Colonic mucosa (tissue), 4 donors: ENCODE results near the gene DHX35. TPM values are rescaled to one million over a fixed set of nuclear protein-coding genes. Genes with fewer than 3 reads are reported as not detected.
A peak's percentile ranks its signal among the peaks of the same experiment; 100 is the strongest.
"Not testable (repeated sequence)": the region's sequence is repeated elsewhere in the genome, so short reads cannot be mapped to it uniquely, and the experiment has no call there.

ENCODE experiments used
- DNase-seq: peaks from one replicate; pipeline ENCODE4 v3.0.0-alpha.2; 2020
- H3K27ac ChIP-seq: fragments of 200-600 bp; one replicate; pipeline ENCODE4 v1.8.0; 2021
- H3K27me3 ChIP-seq: fragments of 200-600 bp; one replicate; pipeline ENCODE4 v1.8.0; 2021
- H3K36me3 ChIP-seq: fragments of 200-600 bp; one replicate; pipeline ENCODE4 v1.8.0; 2021
- H3K4me1 ChIP-seq: fragments of 200-600 bp; one replicate; pipeline ENCODE4 v1.8.0; 2021; ENCODE audit warnings: mild to moderate bottlenecking
- H3K4me3 ChIP-seq: fragments of 200-600 bp; one replicate; pipeline ENCODE4 v1.8.0; 2021
- H3K9ac ChIP-seq, 2 donors: one replicate each; pipeline ENCODE4 v1.7.0; 2013; ENCODE audit warnings: control low read depth in 2 of 2, low read depth in 2 of 2, low read length in 2 of 2
- H3K9me3 ChIP-seq: fragments of 200-600 bp; one replicate; pipeline ENCODE4 v1.8.0; 2021
- CTCF ChIP-seq: fragments of 200-600 bp; IDR thresholded peaks from one replicate; pipeline ENCODE4 v1.8.0; 2022; ENCODE audit warnings: antibody characterized with exemption, mild to moderate bottlenecking
- intact Hi-C: fragments of 100-400 bp; cut with DNase I; formaldehyde crosslinking; loops from one replicate; pipeline ENCODE4 v1.14.1; 2022
- total RNA-seq, 2 donors: library from RNA; stranded (reverse); fragmentation: NEBNext Ultra II Directional in 1 of 2; extraction: Animal tissue kit (Norgen Biotek cat#: 25700) in 1 of 2; gene quantifications; one replicate each; pipeline ENCODE4 v1.2.1, GENCODE V29; 2021
- donor health status: healthy.
- donor health status: DM: no; HTN: no; CAD: no.
- donor health status: DM: no; HTN: no; CAD: no.

The DHX35 gene
- total RNA-seq, 2 donors from 2014 or later: 16.3 to 16.9 TPM

- no peaks in the 10 kb centered on the region for H3K27me3 ChIP-seq
- TF ChIP-seq CTCF: no peak
- H3K4me1 ChIP-seq: no peaks in the 10 kb centered on the region
- H3K9me3 ChIP-seq: no peaks in the 10 kb centered on the region
- H3K4me3 ChIP-seq: no peak overlapping the region
- intact Hi-C loops: no loop called here
- DNase-seq: no peak
- no peaks in the 10 kb centered on the region for H3K36me3 ChIP-seq
- no peak overlapping the region for H3K27ac ChIP-seq
- H3K9ac ChIP-seq: no peak overlapping the region
Observed at GRCh38 chr20:38995536-38996044, 33.4 kb downstream of the DHX35 start.

GRCh38 chr20:38996866-38997265 is 34.7 kb downstream of the DHX35 start:
- H3K36me3 ChIP-seq, intact Hi-C loops, H3K4me3 ChIP-seq, H3K27me3 ChIP-seq, H3K9me3 ChIP-seq, DNase-seq, H3K4me1 ChIP-seq, H3K9ac ChIP-seq, H3K27ac ChIP-seq: not testable (repeated sequence)

GRCh38 chr20:38997622-38998021 is 35.5 kb downstream of the DHX35 start:
- Histone ChIP-seq H3K4me3 (no peak overlapping the region), H3K9ac (no peak overlapping the region), H3K9me3 (no peaks in the 10 kb centered on the region), H3K27ac (no peak overlapping the region), H3K4me1 (no peaks in the 10 kb centered on the region), H3K27me3 (no peaks in the 10 kb centered on the region), H3K36me3 (no peaks in the 10 kb centered on the region)
- TF ChIP-seq CTCF: no peak
- DNase-seq: no peak
- intact Hi-C loops: no loop called here

- DNase-seq: no peak
- H3K4me1 ChIP-seq: no peaks in the 10 kb centered on the region
- H3K9ac ChIP-seq: no peak overlapping the region
- no peaks in the 10 kb centered on the region for H3K9me3 ChIP-seq
- no peak overlapping the region for H3K4me3 ChIP-seq
- TF ChIP-seq CTCF: no peak
- intact Hi-C loops: no loop called here
- H3K36me3 ChIP-seq: no peaks in the 10 kb centered on the region
- H3K27me3 ChIP-seq: no peaks in the 10 kb centered on the region
- H3K27ac ChIP-seq: no peak overlapping the region
Observed at GRCh38 chr20:38999217-38999616, 37.1 kb downstream of the DHX35 start.

GRCh38 chr20:38999965-39000910 is 38.1 kb downstream of the DHX35 start:
- Histone ChIP-seq H3K4me3 (no peak overlapping the region), H3K9ac (no peak overlapping the region), H3K36me3 (no peaks in the 10 kb centered on the region), H3K9me3 (no peaks in the 10 kb centered on the region), H3K4me1 (peaks cover 6% of the 10 kb centered on the region), H3K27me3 (no peaks in the 10 kb centered on the region), H3K27ac (no peak overlapping the region)
- TF ChIP-seq CTCF: no peak
- intact Hi-C loops: no loop called here
- no peak for DNase-seq

GRCh38 chr20:39004508-39004907 is 42.4 kb downstream of the DHX35 start:
- no peak for TF ChIP-seq CTCF
- Histone ChIP-seq H3K4me1 (peaks cover 6% of the 10 kb centered on the region), H3K36me3 (no peaks in the 10 kb centered on the region), H3K4me3 (no peak overlapping the region), H3K9me3 (no peaks in the 10 kb centered on the region), H3K9ac (no peak overlapping the region), H3K27me3 (no peaks in the 10 kb centered on the region), H3K27ac (peak overlapping the region; percentile 45)
- peak; percentile 79 for DNase-seq
- intact Hi-C loops: no loop called here
